ENCODE measurements around the gene PXDN.

Gene PXDN

GRCh38 chr2:1751767-1752725 is 7.7 kb upstream of the PXDN start:
- Histone ChIP-seq H3K4me2 (ENCODE audit: low read depth, low read length) (no peak overlapping the region), H3K9me2 (replicated peaks; ENCODE audit: insufficient read depth, low read length) (no peaks in the 10 kb centered on the region), H3F3A (ENCODE audit: insufficient read depth, low read length) (no peaks in the 10 kb centered on the region), H2AFZ (ENCODE audit: low read length) (no peak overlapping the region), H3K9me3 (replicated peaks; ENCODE audit: insufficient read depth, low read length) (no peaks in the 10 kb centered on the region), H3K79me2 (ENCODE audit: low read length) (no peaks in the 10 kb centered on the region), H3K27ac (ENCODE audit: low read length) (no peak overlapping the region), H3K4me1 (ENCODE audit: low read length) (no peaks in the 10 kb centered on the region), H3K27me3 (replicated peaks; ENCODE audit: insufficient read depth, low read length) (no peaks in the 10 kb centered on the region), H3K4me3 (ENCODE audit: low read length) (no peak overlapping the region), H4K20me1 (ENCODE audit: insufficient read depth, low read length) (no peaks in the 10 kb centered on the region), H3K9ac (ENCODE audit: low read length) (no peak overlapping the region), H3K36me3 (replicated peaks; ENCODE audit: insufficient read depth, low read length) (no peaks in the 10 kb centered on the region)
- no peak for DNase-seq
- TF ChIP-seq EZH2phosphoT487 (IDR thresholded peaks at IDR 0.05; ENCODE audit: low read length) (no peak), CTCF (IDR thresholded peaks at IDR 0.05; ENCODE audit: low read length) (no peak), EZH2 (optimal IDR thresholded peaks at IDR 0.05; ENCODE audit: low read depth, low read length) (no peak)

GRCh38 chr2:1750933-1751766 is 6.8 kb upstream of the PXDN start:
- H3K9me2 ChIP-seq (replicated peaks; ENCODE audit: insufficient read depth, low read length), result no peaks in the 10 kb centered on the region
- no peaks in the 10 kb centered on the region for H3K4me1 ChIP-seq (ENCODE audit: low read length)
- no peaks in the 10 kb centered on the region for H4K20me1 ChIP-seq (ENCODE audit: insufficient read depth, low read length)
- H3K27ac ChIP-seq (ENCODE audit: low read length), result no peak overlapping the region
- H3K79me2 ChIP-seq (ENCODE audit: low read length), result no peaks in the 10 kb centered on the region
- no peak overlapping the region for H3K4me3 ChIP-seq (ENCODE audit: low read length)
- H3K4me2 ChIP-seq (ENCODE audit: low read depth, low read length), result no peak overlapping the region
- no peaks in the 10 kb centered on the region for H3F3A ChIP-seq (ENCODE audit: insufficient read depth, low read length)
- H3K36me3 ChIP-seq (replicated peaks; ENCODE audit: insufficient read depth, low read length), result no peaks in the 10 kb centered on the region
- TF ChIP-seq CTCF (IDR thresholded peaks at IDR 0.05; ENCODE audit: low read length) (peak; percentile 29; the same call in 1 of the 2 replicates), EZH2 (optimal IDR thresholded peaks at IDR 0.05; ENCODE audit: low read depth, low read length) (no peak), EZH2phosphoT487 (IDR thresholded peaks at IDR 0.05; ENCODE audit: low read length) (no peak)
- H2AFZ ChIP-seq (ENCODE audit: low read length), result no peak overlapping the region
- no peak overlapping the region for H3K9ac ChIP-seq (ENCODE audit: low read length)
- H3K27me3 ChIP-seq (replicated peaks; ENCODE audit: insufficient read depth, low read length), result no peaks in the 10 kb centered on the region
- DNase-seq, result peak; percentile 46
- H3K9me3 ChIP-seq (replicated peaks; ENCODE audit: insufficient read depth, low read length), result no peaks in the 10 kb centered on the region

GRCh38 chr2:1750270-1750932 is 6.1 kb upstream of the PXDN start:
- TF ChIP-seq EZH2 (optimal IDR thresholded peaks at IDR 0.05; ENCODE audit: low read depth, low read length) (no peak), EZH2phosphoT487 (IDR thresholded peaks at IDR 0.05; ENCODE audit: low read length) (no peak)
- H3K79me2 ChIP-seq (ENCODE audit: low read length), result no peaks in the 10 kb centered on the region

More at GRCh38 chr2:1750270-1750932, 6.1 kb upstream of the PXDN start:
- no peak for DNase-seq
- no peaks in the 10 kb centered on the region for H4K20me1 ChIP-seq (ENCODE audit: insufficient read depth, low read length)
- no peak overlapping the region for H3K27ac ChIP-seq (ENCODE audit: low read length)
- no peaks in the 10 kb centered on the region for H3F3A ChIP-seq (ENCODE audit: insufficient read depth, low read length)
- no peak overlapping the region for H2AFZ ChIP-seq (ENCODE audit: low read length)
- H3K4me1 ChIP-seq (ENCODE audit: low read length), result no peaks in the 10 kb centered on the region
- no peak overlapping the region for H3K4me3 ChIP-seq (ENCODE audit: low read length)
- H3K4me2 ChIP-seq (ENCODE audit: low read depth, low read length), result no peak overlapping the region
- no peaks in the 10 kb centered on the region for H3K9me2 ChIP-seq (replicated peaks; ENCODE audit: insufficient read depth, low read length)
- no peaks in the 10 kb centered on the region for H3K9me3 ChIP-seq (replicated peaks; ENCODE audit: insufficient read depth, low read length)
- no peaks in the 10 kb centered on the region for H3K36me3 ChIP-seq (replicated peaks; ENCODE audit: insufficient read depth, low read length)
- no peak overlapping the region for H3K9ac ChIP-seq (ENCODE audit: low read length)
- no peaks in the 10 kb centered on the region for H3K27me3 ChIP-seq (replicated peaks; ENCODE audit: insufficient read depth, low read length)

All from MM.1S (cell line).